COLO668 (cell line): ENCODE data around the gene THRAP3.

ENCODE experiments used
- DNase-seq: peaks from one replicate; lab custom pipeline; 2025; ENCODE audit not compliant: unreplicated experiment; lab: John Stamatoyannopoulos, UW

THRAP3 gene

GRCh38 chr1:36297062-36297461 is 72.8 kb downstream of the THRAP3 start:
- DNase-seq = no peak

GRCh38 chr1:36298640-36299039 is 74.4 kb downstream of the THRAP3 start:
- no peak for DNase-seq

- DNase-seq = no peak
Measured at GRCh38 chr1:36300526-36300925, 76.3 kb downstream of the THRAP3 start.

GRCh38 chr1:36301220-36301619 is 77.0 kb downstream of the THRAP3 start:
- DNase-seq = no peak

GRCh38 chr1:36303244-36303643 is 79.0 kb downstream of the THRAP3 start:
- no peak for DNase-seq

GRCh38 chr1:36303650-36304360 is 79.6 kb downstream of the THRAP3 start:
- no peak for DNase-seq

- DNase-seq = no peak
Measured at GRCh38 chr1:36304521-36304920, 80.3 kb downstream of the THRAP3 start.

GRCh38 chr1:36304970-36305914 is 81.0 kb downstream of the THRAP3 start:
- DNase-seq = no peak

- DNase-seq = no peak
Measured at GRCh38 chr1:36305915-36306209, 81.6 kb downstream of the THRAP3 start.

GRCh38 chr1:36306210-36306901 is 82.1 kb downstream of the THRAP3 start, which contains the start of gene SH3D21:
Gene SH3D21 (plus strand): TSS chr1:36306368. CDS start chr1:36306421, 53 bp downstream.
- peak; percentile 83 for DNase-seq

GRCh38 chr1:36306902-36307456 is 82.7 kb downstream of the THRAP3 start:
- DNase-seq = peak; percentile 98

- no peak for DNase-seq
Measured at GRCh38 chr1:36307601-36308330, 83.5 kb downstream of the THRAP3 start.

- no peak for DNase-seq
Measured at GRCh38 chr1:36309397-36309796, 85.2 kb downstream of the THRAP3 start.

GRCh38 chr1:36320291-36320761 is 96.1 kb downstream of the THRAP3 start:
- DNase-seq = no peak

GRCh38 chr1:36320767-36321118 is 96.5 kb downstream of the THRAP3 start:
- DNase-seq = no peak

GRCh38 chr1:36321119-36321951 is 97.1 kb downstream of the THRAP3 start:
- DNase-seq = peak; percentile 44

GRCh38 chr1:36322041-36322785 is 98.0 kb downstream of the THRAP3 start:
- no peak for DNase-seq

- DNase-seq = peak; percentile 48
Measured at GRCh38 chr1:36322786-36323635, 98.8 kb downstream of the THRAP3 start.
